Measurements from ENCODE around the gene PTRH2.
A peak's percentile ranks its signal among the peaks of the same experiment; 100 is the strongest.
"Not testable (repeated sequence)": the region's sequence is repeated elsewhere in the genome, so short reads cannot be mapped to it uniquely, and the experiment has no call there.

Gene PTRH2

GRCh38 chr17:59707149-59707970, at the start of gene PTRH2, which contains the start of gene VMP1:
PTRH2 (minus strand) TSS chr17:59707430; CDS start chr17:59697978, 9,452 bp downstream.
VMP1 (plus strand) TSS chr17:59707654; CDS start chr17:59731447, 23,793 bp downstream.
- DNase-seq = peak; percentile 93

- DNase-seq = no peak
Observed at GRCh38 chr17:59756236-59756818, 49.1 kb upstream of the PTRH2 start.

GRCh38 chr17:59755069-59755468, 47.8 kb upstream of the PTRH2 start:
- not testable (repeated sequence) for DNase-seq

- no peak for DNase-seq
Observed at GRCh38 chr17:59754552-59754951, 47.3 kb upstream of the PTRH2 start.

GRCh38 chr17:59753522-59754467, 46.6 kb upstream of the PTRH2 start:
- no peak for DNase-seq

- no peak for DNase-seq
Observed at GRCh38 chr17:59752922-59753321, 45.7 kb upstream of the PTRH2 start.

- DNase-seq = no peak
Observed at GRCh38 chr17:59752446-59752845, 45.2 kb upstream of the PTRH2 start.

GRCh38 chr17:59751955-59752413, 44.8 kb upstream of the PTRH2 start:
- DNase-seq = no peak

- DNase-seq = no peak
Observed at GRCh38 chr17:59748591-59748990, 41.4 kb upstream of the PTRH2 start.

GRCh38 chr17:59746849-59747445, 39.7 kb upstream of the PTRH2 start:
- no peak for DNase-seq

- DNase-seq = no peak
Observed at GRCh38 chr17:59745040-59745439, 37.8 kb upstream of the PTRH2 start.

GRCh38 chr17:59743842-59744241, 36.6 kb upstream of the PTRH2 start:
- DNase-seq = no peak

- DNase-seq = no peak
Observed at GRCh38 chr17:59737324-59737723, 30.1 kb upstream of the PTRH2 start.

- DNase-seq = no peak
Observed at GRCh38 chr17:59734226-59734625, 27.0 kb upstream of the PTRH2 start.

GRCh38 chr17:59733697-59734096, 26.5 kb upstream of the PTRH2 start:
- no peak for DNase-seq

- DNase-seq = no peak
Observed at GRCh38 chr17:59730268-59730834, 23.1 kb upstream of the PTRH2 start.

- DNase-seq = no peak
Observed at GRCh38 chr17:59727817-59728533, 20.7 kb upstream of the PTRH2 start.

- no peak for DNase-seq
Observed at GRCh38 chr17:59725691-59726090, 18.5 kb upstream of the PTRH2 start.

- DNase-seq = no peak
Observed at GRCh38 chr17:59723607-59724006, 16.4 kb upstream of the PTRH2 start.

- DNase-seq = no peak
Observed at GRCh38 chr17:59723041-59723440, 15.8 kb upstream of the PTRH2 start.

GRCh38 chr17:59722623-59723022, 15.4 kb upstream of the PTRH2 start:
- no peak for DNase-seq

- no peak for DNase-seq
Observed at GRCh38 chr17:59719526-59719925, 12.3 kb upstream of the PTRH2 start.
